Right renal pelvis (tissue), 4 donors: ENCODE data around the gene FAM20C. TPM values are rescaled to one million over a fixed set of nuclear protein-coding genes. Genes with fewer than 3 reads are reported as not detected.
"Not testable (repeated sequence)": the region's sequence is repeated elsewhere in the genome, so short reads cannot be mapped to it uniquely, and the experiment has no call there.

ENCODE experiments used
- DNase-seq, 4 donors: peaks; one replicate each; pipeline ENCODE4 v3.0.0-alpha.2; 2013; ENCODE audit warnings: low read depth in 4 of 4, low spot score in 3 of 4, missing footprints in 1 of 4
- polyA plus RNA-seq, 4 donors: library from polyadenylated mRNA; unstranded; fragments of 120-200 nt; gene quantifications; one replicate each; pipeline ENCODE4 v1.2.1, GENCODE V29; 2013; ENCODE audit not compliant: insufficient read length in 4 of 4

Gene FAM20C
- polyA plus RNA-seq, 4 donors = 62.1 to 78.7 (median 70.8) TPM

DNA sequence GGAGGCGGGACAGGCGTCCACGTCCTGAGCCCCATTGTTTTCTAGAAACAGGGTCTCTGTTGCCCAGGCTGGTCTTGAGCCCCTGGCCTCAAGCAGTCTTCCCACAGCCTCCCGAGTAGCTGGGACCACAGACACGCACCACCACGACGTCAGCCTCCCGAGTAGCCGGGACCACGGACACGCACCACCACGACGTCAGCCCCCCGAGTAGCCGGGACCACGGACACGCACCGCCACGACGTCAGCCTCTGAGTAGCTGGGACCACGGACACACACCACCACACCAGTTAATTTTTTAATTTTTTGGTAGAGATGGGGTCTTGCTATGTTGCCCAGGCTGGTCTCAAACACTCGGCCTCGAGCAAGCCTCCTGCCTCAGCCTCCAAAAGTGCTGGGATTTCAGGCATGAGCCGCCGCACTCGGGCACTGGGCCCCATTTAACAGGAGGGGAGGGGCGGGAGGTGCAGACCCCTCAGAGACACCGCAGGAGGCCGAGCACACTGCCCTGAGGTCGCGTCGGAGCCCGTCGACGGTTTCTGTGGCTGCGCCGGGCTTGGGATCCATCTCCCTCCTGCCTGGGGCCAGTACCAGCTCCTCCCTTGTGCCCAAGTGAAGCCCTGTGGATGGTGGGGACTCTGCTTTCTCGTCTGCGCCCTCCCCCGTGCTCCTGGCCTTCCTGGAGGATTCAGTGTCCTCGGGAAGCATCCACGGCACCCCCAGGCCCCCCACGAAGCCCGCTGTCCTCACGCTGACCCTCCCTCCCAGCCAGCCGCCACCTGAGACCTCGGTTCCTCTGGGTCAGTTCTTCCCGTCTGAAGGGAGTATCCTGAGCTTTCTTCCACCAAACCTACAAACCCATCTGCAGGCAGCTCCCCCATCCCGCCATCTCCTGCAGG lies 13.0 kb downstream of the FAM20C start:
- no peak for DNase-seq

DNA sequence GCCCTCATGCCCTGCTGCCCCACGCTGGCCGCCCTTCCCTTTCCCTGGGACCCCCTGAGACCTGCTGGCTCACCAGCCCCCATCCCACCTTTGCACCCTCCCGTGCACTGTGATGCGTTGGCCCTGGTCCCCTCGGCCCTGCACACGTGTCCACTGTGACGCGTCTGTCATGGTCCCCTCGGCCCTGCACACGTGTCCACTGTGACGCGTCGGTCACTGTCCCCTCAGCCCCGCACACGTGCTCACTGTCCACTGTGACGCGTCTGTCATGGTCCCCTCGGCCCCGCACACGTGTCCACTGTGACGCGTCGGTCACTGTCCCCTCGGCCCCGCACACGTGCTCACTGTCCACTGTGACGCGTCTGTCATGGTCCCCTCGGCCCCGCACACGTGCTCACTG lies 14.0 kb downstream of the FAM20C start:
- not testable (repeated sequence) for DNase-seq

DNA sequence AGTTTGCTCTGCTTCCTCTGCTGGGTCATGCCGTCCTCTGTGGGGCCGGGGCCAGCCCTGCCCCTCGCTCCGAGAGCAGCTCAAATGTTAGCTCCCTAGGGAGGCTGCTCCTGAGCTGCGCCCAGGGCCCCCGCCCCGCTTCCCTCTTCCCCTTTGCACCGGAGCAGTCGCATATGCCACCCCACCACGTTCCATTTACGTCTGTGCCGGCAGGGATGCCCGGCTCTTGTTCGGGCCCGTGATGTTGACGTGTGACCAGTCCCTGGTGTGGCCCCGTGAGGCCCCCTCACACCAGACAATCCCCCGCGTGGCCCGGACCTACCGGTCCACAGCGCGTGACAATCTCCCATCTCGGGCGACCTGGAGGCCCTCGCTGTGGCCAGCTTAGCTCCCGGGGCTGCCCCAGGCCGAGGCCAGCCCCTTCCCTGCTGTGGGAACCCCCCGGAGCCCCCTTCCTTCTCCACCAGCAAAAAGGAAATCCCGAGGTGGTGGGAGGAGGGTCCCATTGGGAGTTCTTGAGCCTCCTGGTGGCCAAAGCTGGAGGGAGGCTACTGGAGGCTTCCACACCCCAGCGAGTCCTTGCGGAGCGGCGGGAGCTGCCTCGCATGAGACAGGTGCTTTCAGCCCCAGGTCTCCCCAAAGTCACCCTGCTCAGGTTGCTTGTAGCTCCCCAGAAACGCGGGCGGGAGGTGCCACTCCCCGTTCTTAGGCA lies 15.2 kb downstream of the FAM20C start:
- DNase-seq = no peak

- no peak for DNase-seq
Measured at GRCh38 chr7:208130-208673, 15.8 kb downstream of the FAM20C start.

GRCh38 chr7:208816-209215 lies 16.4 kb downstream of the FAM20C start:
- no peak for DNase-seq

GRCh38 chr7:209416-209815 lies 17.0 kb downstream of the FAM20C start:
- DNase-seq = no peak

DNA sequence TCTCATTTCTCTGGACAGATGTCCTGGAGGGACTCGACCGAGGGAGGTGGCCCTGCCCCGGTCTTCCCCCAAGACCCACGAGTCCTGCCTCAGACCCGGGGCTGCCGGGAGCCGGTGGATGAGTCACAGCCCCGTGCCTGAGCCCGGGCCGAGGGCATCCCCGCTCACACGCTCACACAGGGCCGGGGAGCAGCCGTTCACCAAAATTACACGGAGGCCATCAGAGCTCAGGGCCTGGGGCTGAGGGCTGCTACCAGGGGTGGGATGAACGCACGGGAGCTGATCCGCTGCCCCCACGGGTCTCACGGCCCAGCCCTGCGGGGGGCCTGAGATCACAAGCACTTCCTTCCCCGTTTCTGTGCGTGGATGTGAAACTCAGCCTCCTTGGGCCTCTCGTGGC lies 17.5 kb downstream of the FAM20C start:
- no peak for DNase-seq

DNA sequence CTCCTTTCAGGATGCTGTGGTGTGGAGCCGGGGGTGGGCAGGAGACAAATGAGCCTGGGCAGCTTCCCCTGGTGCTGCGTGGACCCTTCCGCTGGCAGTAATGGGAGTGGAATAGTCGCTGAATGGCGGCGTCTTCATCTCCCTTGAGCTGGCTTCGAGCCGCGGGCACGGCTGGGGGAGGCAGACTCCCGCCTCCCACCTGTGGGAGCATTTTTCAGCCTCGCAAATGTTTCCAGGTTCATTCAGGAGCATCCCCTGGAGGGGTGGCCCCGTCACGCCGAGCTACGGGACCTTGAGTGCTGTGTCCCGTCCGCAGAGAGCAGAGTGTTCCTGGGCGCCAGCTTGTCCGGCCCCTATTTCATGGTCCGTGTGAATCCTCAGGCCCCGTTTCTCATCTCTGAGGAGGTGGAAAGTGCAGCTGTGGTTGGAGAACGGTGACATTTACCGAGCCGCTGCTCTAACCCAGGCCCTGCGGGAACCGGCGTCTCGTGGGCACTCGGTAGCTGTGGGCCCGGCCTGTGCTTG lies 18.1 kb downstream of the FAM20C start:
- DNase-seq = no peak

GRCh38 chr7:211033-211714 lies 18.8 kb downstream of the FAM20C start:
- DNase-seq = no peak

GRCh38 chr7:211715-212058 lies 19.3 kb downstream of the FAM20C start:
- DNase-seq = no peak

GRCh38 chr7:212754-213153 lies 20.4 kb downstream of the FAM20C start:
- DNase-seq = no peak

DNA sequence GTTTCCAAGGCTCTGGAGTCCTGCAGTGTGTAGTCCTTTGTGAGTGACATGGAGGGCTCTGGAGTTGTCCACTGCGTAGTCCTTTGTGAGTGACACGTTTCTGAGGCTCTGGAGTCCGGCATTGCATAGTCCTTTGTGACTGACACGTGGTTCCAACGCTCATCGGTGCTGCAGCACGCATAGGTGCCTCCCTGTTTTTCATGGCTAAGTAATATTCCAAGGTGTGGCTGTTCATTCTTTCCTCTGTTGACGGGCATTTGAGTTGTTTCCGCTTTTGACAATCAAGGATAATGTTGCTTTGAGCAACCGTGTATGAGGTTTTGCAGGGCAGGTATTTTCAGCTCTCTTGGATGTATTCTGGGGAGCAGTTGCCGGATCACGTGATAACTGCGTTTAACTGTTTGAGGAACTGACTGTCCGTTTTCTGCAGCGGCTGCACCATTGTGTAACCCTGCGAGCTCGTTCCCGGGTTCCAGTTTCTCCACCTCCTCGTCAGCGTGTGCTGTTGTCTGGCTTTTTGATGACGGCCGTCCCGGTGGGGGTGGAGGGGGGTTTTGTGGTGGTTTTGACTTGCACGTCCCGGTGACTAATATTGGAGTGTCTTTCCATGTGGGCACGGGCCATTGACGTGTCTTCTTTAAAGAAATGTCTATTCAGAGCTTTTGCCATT lies 21.1 kb downstream of the FAM20C start:
- no peak for DNase-seq

DNA sequence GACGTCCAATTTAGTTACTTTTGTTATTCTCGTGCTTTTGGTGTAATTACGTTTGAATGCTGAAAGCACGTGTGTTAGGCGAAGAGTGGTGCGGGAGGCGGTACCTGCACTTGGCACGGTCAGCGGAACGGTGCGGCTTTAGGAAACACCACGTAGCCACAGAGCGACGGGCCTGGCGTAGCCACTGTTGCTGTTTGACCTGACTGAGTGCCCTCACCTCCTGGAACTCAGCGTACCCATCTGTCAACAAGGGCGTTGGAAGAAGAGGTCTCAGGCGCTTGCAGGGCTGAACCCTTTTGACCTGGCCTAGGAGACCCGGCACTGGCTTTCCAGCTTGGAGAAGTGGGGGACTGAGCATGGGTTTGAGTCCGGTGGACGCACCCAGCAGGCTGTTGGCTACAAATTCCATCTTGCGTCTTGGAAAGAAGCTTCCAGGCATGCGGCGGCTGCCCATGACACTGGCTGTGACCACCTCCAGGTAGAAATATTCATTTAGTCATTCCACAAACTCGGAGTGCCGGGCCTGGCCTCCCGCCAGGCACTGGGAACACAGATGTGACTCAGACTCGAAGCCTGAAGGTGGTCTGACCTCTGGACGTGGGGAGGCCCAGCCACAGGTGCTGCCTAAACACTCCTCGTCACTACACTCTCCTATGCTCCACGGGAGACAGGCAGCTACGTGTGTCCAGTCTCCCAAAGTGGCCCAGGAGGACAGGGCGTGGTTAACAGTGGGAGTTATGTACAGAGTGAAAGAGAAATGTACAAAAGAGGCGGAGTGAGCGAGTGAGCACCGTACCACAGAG lies 22.2 kb downstream of the FAM20C start:
- DNase-seq = no peak

GRCh38 chr7:216360-217300 lies 24.3 kb downstream of the FAM20C start:
- DNase-seq = no peak

GRCh38 chr7:217781-218180 lies 25.4 kb downstream of the FAM20C start:
- no peak for DNase-seq

DNA sequence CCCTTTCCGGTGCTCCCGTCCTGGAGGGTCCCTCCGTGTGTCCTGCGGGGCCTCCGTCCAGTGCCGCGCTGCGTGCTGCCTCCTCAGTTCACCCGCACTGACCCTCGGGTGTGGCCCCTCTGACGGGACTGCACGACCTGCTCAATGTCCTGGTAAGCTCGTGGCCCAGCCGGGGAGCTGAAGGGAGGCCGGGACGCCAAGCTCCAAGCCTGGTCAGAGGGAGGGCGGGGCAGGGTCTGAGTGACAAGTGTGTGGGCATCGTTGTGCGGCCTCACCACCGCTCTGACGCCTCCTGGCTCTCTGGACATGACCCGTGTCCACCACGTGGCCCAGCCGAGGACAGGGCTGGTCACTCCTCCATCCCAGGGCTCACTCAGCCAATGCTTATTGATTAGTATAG lies 25.9 kb downstream of the FAM20C start:
- DNase-seq = no peak

- no peak for DNase-seq
Measured at GRCh38 chr7:218896-219580, 26.7 kb downstream of the FAM20C start.

GRCh38 chr7:219581-220150 lies 27.3 kb downstream of the FAM20C start:
- DNase-seq = no peak
